Hepatocyte (in vitro differentiated cells): Measurements from ENCODE around the gene DET1. TPM values are rescaled to one million over a fixed set of nuclear protein-coding genes. Genes with fewer than 3 reads are reported as not detected.

Source experiments
- DNase-seq: peaks from one replicate; pipeline ENCODE4 v3.0.0-alpha.2; 2016; ENCODE audit warnings: low spot score
- H2AFZ ChIP-seq: fragments of 200-600 bp; sonication (generic); 2 replicates; pipeline ENCODE4 v1.6.0; 2016; ENCODE audit warnings: antibody characterized with exemption, mild to moderate bottlenecking
- H3K27ac ChIP-seq: fragments of 200-600 bp; sonication (generic); 2 replicates; pipeline ENCODE4 v1.5.1; 2016; ENCODE audit warnings: mild to moderate bottlenecking
- H3K27me3 ChIP-seq: fragments of 200-600 bp; sonication (generic); 2 replicates; pipeline ENCODE4 v1.6.1; 2016
- H3K36me3 ChIP-seq: fragments of 200-600 bp; sonication (generic); replicated peaks from 2 replicates; pipeline ENCODE4 v1.5.1; 2016; ENCODE audit warnings: low read depth; ENCODE audit not compliant: insufficient read depth
- H3K4me1 ChIP-seq: fragments of 200-600 bp; sonication (generic); 2 replicates; pipeline ENCODE4 v1.5.1; 2016; ENCODE audit warnings: mild to moderate bottlenecking, moderate library complexity; ENCODE audit not compliant: insufficient read depth
- H3K4me2 ChIP-seq: fragments of 200-600 bp; sonication (generic); 2 replicates; pipeline ENCODE4 v1.6.0; 2016
- H3K4me3 ChIP-seq: fragments of 200-600 bp; sonication (generic); 2 replicates; pipeline ENCODE4 v1.5.1; 2016; ENCODE audit warnings: mild to moderate bottlenecking
- H3K79me2 ChIP-seq: fragments of 200-600 bp; sonication (generic); 2 replicates; pipeline ENCODE4 v1.6.0; 2017; ENCODE audit warnings: mild to moderate bottlenecking
- H3K9me2 ChIP-seq: fragments of 200-600 bp; sonication (generic); replicated peaks from 2 replicates; pipeline ENCODE4 v1.6.0; 2017; ENCODE audit warnings: mild to moderate bottlenecking; ENCODE audit not compliant: insufficient read depth
- H3K9me3 ChIP-seq: fragments of 200-600 bp; sonication (generic); 2 replicates; pipeline ENCODE4 v1.5.1; 2016; ENCODE audit warnings: low read depth, mild to moderate bottlenecking
- H4K20me1 ChIP-seq: fragments of 200-600 bp; sonication (generic); 2 replicates; pipeline ENCODE4 v1.6.0; 2016; ENCODE audit warnings: mild to moderate bottlenecking; ENCODE audit not compliant: insufficient read depth, poor library complexity, severe bottlenecking
- EZH2 ChIP-seq: fragments of 200-600 bp; sonication (generic); IDR thresholded peaks from 2 replicates; pipeline ENCODE4 v1.6.1; 2016; ENCODE audit warnings: antibody characterized with exemption, mild to moderate bottlenecking, borderline replicate concordance
- EZH2phosphoT487 ChIP-seq: fragments of 200-600 bp; sonication (generic); IDR thresholded peaks from one replicate; pipeline ENCODE4 v1.6.1; 2018; ENCODE audit warnings: antibody characterized with exemption, mild to moderate bottlenecking, low read depth, moderate library complexity; ENCODE audit not compliant: unreplicated experiment, severe bottlenecking
- WGBS: methylation state at CpG from one replicate; pipeline ENCODE4 v1.1.6; 2016; ENCODE audit warnings: low lambda C conversion rate; ENCODE audit errors: missing lambda C conversion rate; 5-methylcytosine and 5-hydroxymethylcytosine counted together
- polyA plus RNA-seq: library from polyadenylated mRNA; unstranded; fragments of >200 nt; fragmentation: Nextera tagmentation; extraction: Ambion mirVana; gene quantifications from 2 replicates; pipeline ENCODE4 v1.2.1, GENCODE V29; 2016
- total RNA-seq: library from RNA; depleted of rRNA; stranded (reverse); fragments of >200 nt; gene quantifications from 2 replicates; pipeline ENCODE4 v1.2.3, GENCODE V29; 2014
- TF ChIP-seq, protein P1 (sequence below): fragments of 200-600 bp; sonication (generic); IDR thresholded peaks from 2 replicates; pipeline ENCODE4 v1.5.1; 2016; ENCODE audit warnings: antibody characterized with exemption, mild to moderate bottlenecking; ENCODE audit not compliant: poor library complexity

The DET1 gene
- total and polyA plus RNA-seq, 2 experiments from 2014 or later: 4.0 to 7.2 TPM

DNA sequence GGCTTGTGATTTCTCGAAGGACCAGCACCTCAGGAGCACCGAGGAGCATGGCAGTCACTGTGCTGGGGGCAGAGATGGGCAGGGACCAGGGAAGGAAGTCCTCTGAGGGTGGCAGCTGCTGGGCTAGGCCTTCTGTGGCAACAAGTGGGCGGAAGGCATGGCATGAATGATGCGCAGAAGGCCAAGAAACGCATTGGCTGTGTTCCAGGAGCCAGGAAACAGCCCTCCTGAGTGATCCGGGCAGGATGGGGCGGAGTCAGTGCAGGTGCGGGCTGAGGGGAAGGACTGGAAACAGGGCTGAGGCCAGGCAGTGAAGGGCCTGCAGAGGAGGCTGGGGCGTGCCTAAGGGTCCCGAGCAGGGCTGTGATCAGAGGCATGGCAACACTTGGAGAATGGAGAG lies 55.3 kb downstream of the DET1 start:
- H4K20me1 ChIP-seq: no peaks in the 10 kb centered on the region
- H3K27me3 ChIP-seq: no peaks in the 10 kb centered on the region
- WGBS: 82% methylated on average over 10 of the region's 10 CpGs
- no peak overlapping the region for H3K4me3 ChIP-seq
- H2AFZ ChIP-seq: no peak overlapping the region
- no peak overlapping the region for H3K4me2 ChIP-seq
- TF ChIP-seq, protein P1, sequence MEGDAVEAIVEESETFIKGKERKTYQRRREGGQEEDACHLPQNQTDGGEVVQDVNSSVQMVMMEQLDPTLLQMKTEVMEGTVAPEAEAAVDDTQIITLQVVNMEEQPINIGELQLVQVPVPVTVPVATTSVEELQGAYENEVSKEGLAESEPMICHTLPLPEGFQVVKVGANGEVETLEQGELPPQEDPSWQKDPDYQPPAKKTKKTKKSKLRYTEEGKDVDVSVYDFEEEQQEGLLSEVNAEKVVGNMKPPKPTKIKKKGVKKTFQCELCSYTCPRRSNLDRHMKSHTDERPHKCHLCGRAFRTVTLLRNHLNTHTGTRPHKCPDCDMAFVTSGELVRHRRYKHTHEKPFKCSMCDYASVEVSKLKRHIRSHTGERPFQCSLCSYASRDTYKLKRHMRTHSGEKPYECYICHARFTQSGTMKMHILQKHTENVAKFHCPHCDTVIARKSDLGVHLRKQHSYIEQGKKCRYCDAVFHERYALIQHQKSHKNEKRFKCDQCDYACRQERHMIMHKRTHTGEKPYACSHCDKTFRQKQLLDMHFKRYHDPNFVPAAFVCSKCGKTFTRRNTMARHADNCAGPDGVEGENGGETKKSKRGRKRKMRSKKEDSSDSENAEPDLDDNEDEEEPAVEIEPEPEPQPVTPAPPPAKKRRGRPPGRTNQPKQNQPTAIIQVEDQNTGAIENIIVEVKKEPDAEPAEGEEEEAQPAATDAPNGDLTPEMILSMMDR: no peak
- TF ChIP-seq EZH2phosphoT487 (no peak), EZH2 (no peak)
- DNase-seq: no peak
- H3K36me3 ChIP-seq: no peaks in the 10 kb centered on the region
- no peaks in the 10 kb centered on the region for H3K9me3 ChIP-seq
- H3K27ac ChIP-seq: no peak overlapping the region
- no peaks in the 10 kb centered on the region for H3K79me2 ChIP-seq
- no peaks in the 10 kb centered on the region for H3K9me2 ChIP-seq
- H3K4me1 ChIP-seq: no peaks in the 10 kb centered on the region

DNA sequence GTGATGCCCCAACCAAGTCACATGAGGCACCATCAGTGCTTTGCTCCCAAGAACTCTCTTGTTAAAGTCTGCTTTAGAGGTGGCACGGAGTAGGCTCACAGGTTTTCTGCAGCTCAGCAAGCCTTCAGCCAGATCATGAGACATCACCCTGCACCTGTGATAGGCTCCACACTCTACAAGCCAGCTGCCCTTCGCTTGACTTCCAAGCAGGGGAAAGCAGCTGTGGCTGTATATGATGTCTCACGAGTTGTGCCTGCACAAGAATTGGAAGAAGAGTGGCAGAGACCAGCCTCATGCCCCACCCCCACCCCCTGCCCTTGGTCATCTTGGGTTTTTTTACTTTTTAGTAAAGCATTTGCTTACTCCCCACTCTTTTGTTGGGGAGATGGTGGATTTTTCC lies 56.4 kb downstream of the DET1 start:
- no peak overlapping the region for H3K4me2 ChIP-seq
- WGBS: 95% methylated on average over 3 of the region's 3 CpGs

DNA sequence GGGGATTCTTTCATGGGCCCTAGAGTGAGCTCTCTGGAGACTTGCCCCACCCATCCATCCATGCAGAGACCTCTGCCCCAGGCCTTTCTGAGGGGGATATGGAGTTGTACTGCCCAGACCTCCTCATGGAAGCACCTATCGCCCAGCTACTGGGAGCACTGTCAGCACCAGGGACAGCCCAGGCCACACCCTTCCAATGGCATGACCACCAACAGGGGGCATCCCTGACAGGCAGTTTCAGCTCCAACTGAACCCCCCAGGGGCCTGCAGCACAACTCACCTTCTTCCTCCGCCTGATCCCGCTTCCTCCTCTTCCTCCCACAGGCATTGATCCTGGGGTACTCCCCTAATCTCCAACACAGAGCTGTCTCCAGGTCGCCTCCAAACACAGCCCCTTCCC lies 57.2 kb downstream of the DET1 start:
- 80% methylated on average over 4 of the region's 4 CpGs for WGBS
- H3K79me2 ChIP-seq: no peaks in the 10 kb centered on the region
- H3K4me1 ChIP-seq: peaks cover 7% of the 10 kb centered on the region
- H3K27ac ChIP-seq: no peak overlapping the region
- H3K9me2 ChIP-seq: no peaks in the 10 kb centered on the region
- no peaks in the 10 kb centered on the region for H3K9me3 ChIP-seq
- no peak overlapping the region for H2AFZ ChIP-seq
- H4K20me1 ChIP-seq: no peaks in the 10 kb centered on the region
- TF ChIP-seq EZH2phosphoT487 (no peak), EZH2 (no peak)
- TF ChIP-seq, protein P1: no peak
- H3K27me3 ChIP-seq: no peaks in the 10 kb centered on the region
- no peak overlapping the region for H3K4me3 ChIP-seq
- no peaks in the 10 kb centered on the region for H3K36me3 ChIP-seq
- H3K4me2 ChIP-seq: no peak overlapping the region
- no peak for DNase-seq

More for the DNA sequence above, 56.4 kb downstream of the DET1 start:
- H3K4me3 ChIP-seq: no peak overlapping the region
- no peaks in the 10 kb centered on the region for H3K36me3 ChIP-seq
- H2AFZ ChIP-seq: no peak overlapping the region
- H3K79me2 ChIP-seq: no peaks in the 10 kb centered on the region
- H3K27me3 ChIP-seq: no peaks in the 10 kb centered on the region
- H3K9me3 ChIP-seq: no peaks in the 10 kb centered on the region
- no peak for DNase-seq
- TF ChIP-seq, protein P1: no peak
- TF ChIP-seq EZH2 (no peak), EZH2phosphoT487 (no peak)
- no peaks in the 10 kb centered on the region for H3K9me2 ChIP-seq
- H3K4me1 ChIP-seq: peaks cover under 1% of the 10 kb centered on the region
- H3K27ac ChIP-seq: no peak overlapping the region
- no peaks in the 10 kb centered on the region for H4K20me1 ChIP-seq
